GM12878 (cell line): ENCODE measurements around the gene ATN1. TPM values are rescaled to one million over a fixed set of nuclear protein-coding genes. Genes with fewer than 3 reads are reported as not detected.
A peak's percentile ranks its signal among the peaks of the same experiment; 100 is the strongest.

Experiments
- ATF2 ChIP-seq: IDR thresholded peaks from 2 replicates; pipeline ENCODE4 v1.6.1; 2012; ENCODE audit warnings: low read length, inconsistent platforms
- BHLHE40 ChIP-seq, 2 experiments: fragments of 450-650 bp in 1 of 2; IDR thresholded peaks; 2 replicates each; pipeline ENCODE4 v1.6.1; 2011 to 2017; ENCODE audit warnings: low read depth in 2 of 2, borderline replicate concordance in 1 of 2, improper control_type of control experiment in 1 of 2, low read length in 1 of 2, mild to moderate bottlenecking in 1 of 2
- CBFB ChIP-seq: IDR thresholded peaks from 2 replicates; pipeline ENCODE4 v1.6.1; 2016; ENCODE audit warnings: antibody characterized with exemption, low read depth
- CHD2 ChIP-seq: IDR thresholded peaks from 2 replicates; pipeline ENCODE4 v1.6.1; 2011; ENCODE audit warnings: low read depth, low read length, improper control_type of control experiment, borderline replicate concordance
- EED ChIP-seq: sonication (generic); IDR thresholded peaks from 2 replicates; pipeline ENCODE4 v1.6.1; 2016; ENCODE audit warnings: antibody characterized with exemption, low read depth
- FOXM1 ChIP-seq: IDR thresholded peaks from 2 replicates; pipeline ENCODE4 v1.6.1; 2012; ENCODE audit warnings: low read depth, mild to moderate bottlenecking, inconsistent platforms, low read length, moderate library complexity
- IKZF1 ChIP-seq: fragments of 450-650 bp; conservative IDR thresholded peaks from 2 replicates; pipeline ENCODE4 v1.6.1; 2017; ENCODE audit warnings: antibody characterized with exemption, mild to moderate bottlenecking
- NFYB ChIP-seq: IDR thresholded peaks from 2 replicates; pipeline ENCODE4 v1.6.1; 2011; ENCODE audit warnings: low read depth, mild to moderate bottlenecking, low read length, improper control_type of control experiment, moderate library complexity; ENCODE audit not compliant: insufficient read depth
- PAX5 ChIP-seq: IDR thresholded peaks from 2 replicates; pipeline ENCODE4 v1.6.1; 2011; ENCODE audit warnings: low read depth, low read length, borderline replicate concordance
- PML ChIP-seq: IDR thresholded peaks from 2 replicates; pipeline ENCODE4 v1.6.1; 2012; ENCODE audit warnings: low read length, inconsistent platforms
- POLR2AphosphoS5 ChIP-seq: IDR thresholded peaks from 2 replicates; pipeline ENCODE4 v1.6.1; 2011; ENCODE audit warnings: mild to moderate bottlenecking, low read length, inconsistent platforms
- RFX5 ChIP-seq: IDR thresholded peaks from 2 replicates; pipeline ENCODE4 v1.6.1; 2011; ENCODE audit warnings: low read depth, low read length, improper control_type of control experiment
- SIX5 ChIP-seq: IDR thresholded peaks from 2 replicates; pipeline ENCODE4 v1.6.1; 2011; ENCODE audit warnings: mild to moderate bottlenecking, low read depth, low read length, moderate library complexity; ENCODE audit not compliant: severe bottlenecking
- SMAD1 ChIP-seq: fragments of 450-650 bp; IDR thresholded peaks from 2 replicates; pipeline ENCODE4 v1.6.1; 2018; ENCODE audit warnings: mild to moderate bottlenecking, low read depth; ENCODE audit not compliant: partially characterized antibody
- SMAD5 ChIP-seq: IDR thresholded peaks from 2 replicates; pipeline ENCODE4 v1.6.1; 2016; ENCODE audit warnings: antibody characterized with exemption, low read depth
- SREBF2 ChIP-seq: IDR thresholded peaks from 2 replicates; pipeline ENCODE4 v1.6.1; 2012; ENCODE audit warnings: mild to moderate bottlenecking, low read length
- STAT3 ChIP-seq: IDR thresholded peaks from 2 replicates; pipeline ENCODE4 v1.6.1; 2011; ENCODE audit warnings: low read depth, low read length, improper control_type of control experiment
- TBL1XR1 ChIP-seq: IDR thresholded peaks from 2 replicates; pipeline ENCODE4 v1.6.1; 2012; ENCODE audit warnings: low read depth, low read length, improper control_type of control experiment
- TCF12 ChIP-seq: IDR thresholded peaks from 2 replicates; pipeline ENCODE4 v1.6.1; 2011; ENCODE audit warnings: low read depth, mild to moderate bottlenecking, low read length
- YBX1 ChIP-seq: fragments of 450-650 bp; IDR thresholded peaks from 2 replicates; pipeline ENCODE4 v1.6.1; 2016; ENCODE audit warnings: antibody characterized with exemption
- ZNF274 ChIP-seq: IDR thresholded peaks from one replicate; pipeline ENCODE4 v1.8.0; 2011; ENCODE audit not compliant: insufficient read length, insufficient read depth
- ZSCAN29 ChIP-seq: fragments of 450-650 bp; IDR thresholded peaks from 2 replicates; pipeline ENCODE4 v1.6.1; 2017; ENCODE audit warnings: mild to moderate bottlenecking, moderate library complexity
- polyA plus RNA-seq, 11 experiments: library from polyadenylated mRNA; depleted of rRNA in 4 of 11; unstranded in 6 of 11; stranded (reverse) in 5 of 11; fragments of >200 nt; fragmentation: Nextera tagmentation in 4 of 11; fragmentation: Illumina TruSeq in 1 of 11; extraction: Ambion mirVana in 4 of 11; extraction: Trizol in 1 of 11; gene quantifications; 1 replicate in 1 of 11; 2 replicates in 10 of 11; pipeline versions ENCODE4 v1.2.1 to v1.2.3, GENCODE V29; 2011 to 2016; ENCODE audit warnings: inconsistent platforms in 2 of 11, missing spikeins in 2 of 11, low read depth in 1 of 11
- total RNA-seq, 4 experiments: library from RNA; depleted of rRNA in 3 of 4; stranded (reverse); fragments of >200 nt in 3 of 4; fragmentation: Illumina TruSeq in 1 of 4; extraction: Trizol in 1 of 4; gene quantifications; 2 replicates each; pipeline versions ENCODE4 v1.2.1 to v1.2.3, GENCODE V29; 2013 to 2021
- TF ChIP-seq, protein P1 (sequence below): fragments of 450-650 bp; IDR thresholded peaks from 2 replicates; pipeline ENCODE4 v1.6.1; 2017; ENCODE audit warnings: borderline replicate concordance
- TF ChIP-seq, protein P2 (sequence below): IDR thresholded peaks from 2 replicates; pipeline ENCODE4 v1.6.1; 2012; ENCODE audit warnings: low read depth, low read length, improper control_type of control experiment
- TF ChIP-seq, protein P3 (sequence below): IDR thresholded peaks from 2 replicates; pipeline ENCODE4 v1.6.1; 2011; ENCODE audit warnings: borderline replicate concordance, low read depth, mild to moderate bottlenecking, moderate library complexity, low read length; ENCODE audit not compliant: insufficient read depth, poor library complexity, severe bottlenecking
- TF ChIP-seq, protein P4 (sequence below): fragments of 450-650 bp; IDR thresholded peaks from 2 replicates; pipeline ENCODE4 v1.6.1; 2016; ENCODE audit warnings: mild to moderate bottlenecking

The ATN1 gene
- total and polyA plus RNA-seq, 10 of the 15 experiments (the other 5 are each of a cell fraction or from before 2014, with no cell fraction given), result 0.08 to 44.5 (median 5.0) TPM

- TF ChIP-seq ATF2 (no peak), ZNF274 (no peak), NFYB (no peak), PML (no peak), RFX5 (no peak), POLR2AphosphoS5 (peak; percentile 64; the same call in 1 of the 2 replicates), SMAD5 (0 out of 2 replicates have a peak, but pooled peaks have one; percentile 40), CBFB (no peak), TBL1XR1 (no peak), PAX5 (no peak), SMAD1 (no peak), CHD2 (no peak), FOXM1 (no peak), ZSCAN29 (no peak), IKZF1 (no peak; the same call in 1 of the 2 replicates), SIX5 (no peak), EED (peak; percentile 53; the same call in 1 of the 2 replicates), STAT3 (no peak), TCF12 (no peak), YBX1 (no peak), SREBF2 (no peak), BHLHE40 (IDR thresholded peaks at IDR 0.05; ENCODE audit: borderline replicate concordance in 1 of 2, low read depth in 2 of 2, low read length in 1 of 2) (peak; percentile 79 to 85; a peak in 3 of 4 replicates)
- TF ChIP-seq, protein P1, sequence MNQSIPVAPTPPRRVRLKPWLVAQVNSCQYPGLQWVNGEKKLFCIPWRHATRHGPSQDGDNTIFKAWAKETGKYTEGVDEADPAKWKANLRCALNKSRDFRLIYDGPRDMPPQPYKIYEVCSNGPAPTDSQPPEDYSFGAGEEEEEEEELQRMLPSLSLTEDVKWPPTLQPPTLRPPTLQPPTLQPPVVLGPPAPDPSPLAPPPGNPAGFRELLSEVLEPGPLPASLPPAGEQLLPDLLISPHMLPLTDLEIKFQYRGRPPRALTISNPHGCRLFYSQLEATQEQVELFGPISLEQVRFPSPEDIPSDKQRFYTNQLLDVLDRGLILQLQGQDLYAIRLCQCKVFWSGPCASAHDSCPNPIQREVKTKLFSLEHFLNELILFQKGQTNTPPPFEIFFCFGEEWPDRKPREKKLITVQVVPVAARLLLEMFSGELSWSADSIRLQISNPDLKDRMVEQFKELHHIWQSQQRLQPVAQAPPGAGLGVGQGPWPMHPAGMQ, result no peak
- TF ChIP-seq, protein P2, sequence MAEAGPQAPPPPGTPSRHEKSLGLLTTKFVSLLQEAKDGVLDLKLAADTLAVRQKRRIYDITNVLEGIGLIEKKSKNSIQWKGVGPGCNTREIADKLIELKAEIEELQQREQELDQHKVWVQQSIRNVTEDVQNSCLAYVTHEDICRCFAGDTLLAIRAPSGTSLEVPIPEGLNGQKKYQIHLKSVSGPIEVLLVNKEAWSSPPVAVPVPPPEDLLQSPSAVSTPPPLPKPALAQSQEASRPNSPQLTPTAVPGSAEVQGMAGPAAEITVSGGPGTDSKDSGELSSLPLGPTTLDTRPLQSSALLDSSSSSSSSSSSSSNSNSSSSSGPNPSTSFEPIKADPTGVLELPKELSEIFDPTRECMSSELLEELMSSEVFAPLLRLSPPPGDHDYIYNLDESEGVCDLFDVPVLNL, result no peak
- TF ChIP-seq, protein P3, sequence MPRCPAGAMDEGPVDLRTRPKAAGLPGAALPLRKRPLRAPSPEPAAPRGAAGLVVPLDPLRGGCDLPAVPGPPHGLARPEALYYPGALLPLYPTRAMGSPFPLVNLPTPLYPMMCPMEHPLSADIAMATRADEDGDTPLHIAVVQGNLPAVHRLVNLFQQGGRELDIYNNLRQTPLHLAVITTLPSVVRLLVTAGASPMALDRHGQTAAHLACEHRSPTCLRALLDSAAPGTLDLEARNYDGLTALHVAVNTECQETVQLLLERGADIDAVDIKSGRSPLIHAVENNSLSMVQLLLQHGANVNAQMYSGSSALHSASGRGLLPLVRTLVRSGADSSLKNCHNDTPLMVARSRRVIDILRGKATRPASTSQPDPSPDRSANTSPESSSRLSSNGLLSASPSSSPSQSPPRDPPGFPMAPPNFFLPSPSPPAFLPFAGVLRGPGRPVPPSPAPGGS, result no peak
- TF ChIP-seq, protein P4, sequence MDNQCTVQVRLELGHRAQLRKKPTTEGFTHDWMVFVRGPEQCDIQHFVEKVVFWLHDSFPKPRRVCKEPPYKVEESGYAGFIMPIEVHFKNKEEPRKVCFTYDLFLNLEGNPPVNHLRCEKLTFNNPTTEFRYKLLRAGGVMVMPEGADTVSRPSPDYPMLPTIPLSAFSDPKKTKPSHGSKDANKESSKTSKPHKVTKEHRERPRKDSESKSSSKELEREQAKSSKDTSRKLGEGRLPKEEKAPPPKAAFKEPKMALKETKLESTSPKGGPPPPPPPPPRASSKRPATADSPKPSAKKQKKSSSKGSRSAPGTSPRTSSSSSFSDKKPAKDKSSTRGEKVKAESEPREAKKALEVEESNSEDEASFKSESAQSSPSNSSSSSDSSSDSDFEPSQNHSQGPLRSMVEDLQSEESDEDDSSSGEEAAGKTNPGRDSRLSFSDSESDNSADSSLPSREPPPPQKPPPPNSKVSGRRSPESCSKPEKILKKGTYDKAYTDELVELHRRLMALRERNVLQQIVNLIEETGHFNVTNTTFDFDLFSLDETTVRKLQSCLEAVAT, result no peak
These were observed 37.4 kb downstream of the ATN1 start (continued) for GRCh38 chr12:6965026-6965661.
